H54 (cell line): Measurements from ENCODE around the gene TSPAN31.
"Not testable (repeated sequence)": the region's sequence is repeated elsewhere in the genome, so short reads cannot be mapped to it uniquely, and the experiment has no call there.

Experiments
- DNase-seq: peaks from one replicate; pipeline ENCODE4 v3.0.0; 2011; ENCODE audit warnings: low spot score, mixed read lengths; ENCODE audit not compliant: insufficient read length
- FAIRE-seq: peaks from 3 replicates; lab custom pipeline; 2011; peaks lifted over from hg19 to GRCh38; lab: Jason Lieb, UNC
- POLR2A ChIP-seq: IDR thresholded peaks from 2 replicates; pipeline ENCODE4 v1.6.1; 2011; ENCODE audit warnings: low read depth, mild to moderate bottlenecking, low read length

Gene TSPAN31

DNA sequence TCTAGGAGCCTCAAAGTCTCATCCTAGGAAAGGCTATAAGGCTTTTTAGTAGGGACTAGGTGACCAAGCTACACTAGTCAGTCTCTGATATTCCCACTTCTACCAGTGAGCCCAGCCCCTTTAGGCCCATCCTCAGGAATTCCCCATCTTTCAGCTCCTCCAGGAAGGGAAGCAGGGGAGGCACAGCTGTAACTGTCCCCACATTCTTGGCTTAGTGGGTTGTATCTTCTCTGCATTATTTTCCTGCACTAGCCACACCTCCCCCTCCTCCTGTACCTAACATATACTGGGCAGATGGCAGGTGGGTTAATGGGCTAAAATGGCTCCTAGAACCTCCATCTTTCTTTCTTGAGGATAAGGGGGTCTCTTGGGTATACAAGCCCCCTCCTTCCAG is 22.5 kb downstream of the TSPAN31 start:
- TF ChIP-seq POLR2A: no peak
- DNase-seq: no peak
- no peak for FAIRE-seq

GRCh38 chr12:57767876-57768275 is 23.0 kb downstream of the TSPAN31 start:
- no peak for TF ChIP-seq POLR2A
- DNase-seq: no peak
- no peak for FAIRE-seq

GRCh38 chr12:57769594-57769993 is 24.8 kb downstream of the TSPAN31 start:
- FAIRE-seq: no peak

GRCh38 chr12:57770734-57771133 is 25.9 kb downstream of the TSPAN31 start:
- FAIRE-seq (no peak), DNase-seq (no peak)
- TF ChIP-seq POLR2A: no peak

More at GRCh38 chr12:57769594-57769993, 24.8 kb downstream of the TSPAN31 start:
- no peak for DNase-seq
- no peak for TF ChIP-seq POLR2A

- DNase-seq (peak; percentile 93), FAIRE-seq (no peak)
- TF ChIP-seq POLR2A: no peak
Observed at GRCh38 chr12:57771236-57771872, 26.5 kb downstream of the TSPAN31 start.

DNA sequence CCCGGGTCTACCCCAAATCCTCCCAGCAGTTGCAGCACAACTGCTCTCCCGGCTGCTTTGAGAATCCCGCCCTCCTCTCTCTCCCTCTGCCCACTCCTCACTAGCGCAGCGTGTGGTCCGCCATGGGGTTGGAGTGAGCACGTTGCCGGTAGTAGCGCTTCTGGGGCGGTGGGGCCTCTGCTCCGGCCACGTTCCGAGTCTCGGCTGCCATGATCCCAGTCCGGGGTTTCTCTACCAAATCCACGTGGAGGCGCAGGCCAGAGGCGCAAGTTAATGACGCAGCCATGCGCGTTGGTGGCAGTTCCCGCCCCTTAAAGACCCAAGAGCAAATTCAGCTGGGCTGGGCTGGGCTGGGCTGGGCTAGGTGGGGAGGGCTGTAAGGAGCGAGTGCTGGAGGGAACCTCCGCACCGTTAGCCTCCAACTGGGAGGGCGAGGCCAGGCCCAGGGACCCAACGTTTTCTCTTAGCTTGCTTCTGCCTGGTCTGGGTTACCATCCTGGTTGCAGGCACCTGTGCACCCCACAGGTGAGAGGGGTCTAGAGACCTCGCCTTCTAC is 27.1 kb downstream of the TSPAN31 start, which contains the start of gene METTL1:
METTL1 (minus strand) TSS at position 233 of the 556 bp plus-strand sequence; CDS start at position 211, 22 bp downstream.
- FAIRE-seq (no peak), DNase-seq (peak; percentile 91)
- peak; percentile 44; the same call in 1 of the 2 replicates for TF ChIP-seq POLR2A

DNA sequence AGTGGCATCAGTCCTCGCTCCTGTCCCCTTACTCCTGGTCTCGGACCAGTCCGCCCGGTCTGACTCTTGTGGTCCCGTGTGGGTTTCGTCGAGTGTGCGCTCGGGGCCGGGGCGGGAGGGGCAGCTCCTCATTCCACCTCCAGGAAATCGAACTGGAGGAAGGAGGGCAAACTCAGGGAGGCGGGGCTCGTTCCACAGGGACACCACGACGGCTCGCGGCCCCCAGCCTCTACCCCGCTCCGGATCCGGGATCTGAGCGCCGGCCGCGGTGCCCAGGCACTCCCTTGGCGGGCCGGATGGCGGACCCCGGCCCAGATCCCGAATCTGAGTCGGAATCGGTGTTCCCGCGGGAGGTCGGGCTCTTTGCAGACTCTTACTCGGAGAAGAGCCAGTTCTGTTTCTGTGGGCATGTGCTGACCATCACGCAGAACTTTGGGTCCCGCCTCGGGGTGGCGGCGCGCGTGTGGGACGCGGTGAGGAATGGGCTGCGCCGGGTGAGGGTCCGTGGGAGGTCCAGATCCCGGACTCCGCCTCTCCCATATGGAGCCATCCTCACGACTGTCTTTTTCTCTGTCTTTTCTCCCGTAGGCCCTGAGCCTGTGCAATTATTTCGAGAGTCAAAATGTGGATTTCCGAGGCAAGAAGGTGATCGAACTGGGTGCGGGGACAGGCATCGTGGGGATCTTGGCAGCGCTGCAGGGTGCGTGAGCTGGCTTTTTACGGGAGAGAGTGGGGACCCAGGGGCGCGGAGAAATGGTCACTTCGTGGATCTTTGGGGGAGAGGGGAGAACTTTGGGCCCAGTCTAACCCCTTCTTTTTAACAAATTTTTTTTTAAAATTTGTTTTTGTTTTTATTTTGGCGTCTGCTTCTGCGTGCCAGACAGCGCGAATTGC is 27.8 kb downstream of the TSPAN31 start, which contains the start of gene EEF1AKMT3:
EEF1AKMT3 (plus strand) TSS at position 186 of the 894 bp plus-strand sequence; CDS start at position 297, 111 bp downstream.
- TF ChIP-seq POLR2A: peak; percentile 27; the same call in 1 of the 2 replicates
- no peak for FAIRE-seq
- peak; percentile 78 for DNase-seq

DNA sequence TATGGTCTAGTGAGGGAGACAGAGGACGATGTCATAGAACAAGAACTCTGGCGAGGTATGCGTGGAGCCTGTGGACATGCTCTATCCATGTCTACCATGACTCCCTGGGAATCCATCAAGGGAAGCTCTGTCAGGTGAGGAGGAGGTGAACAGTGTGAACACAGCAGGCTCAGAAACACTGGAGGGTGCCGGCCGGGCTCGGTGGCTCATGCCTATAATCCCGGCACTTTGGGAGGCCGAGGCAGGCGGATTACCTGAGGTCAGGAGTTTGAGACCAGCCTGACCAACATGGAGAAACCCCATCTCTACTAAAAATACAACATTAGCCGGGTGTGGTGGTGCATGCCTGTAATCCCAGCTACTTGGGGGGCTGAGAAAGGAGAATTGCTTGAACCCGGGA is 29.8 kb downstream of the TSPAN31 start:
- not testable (repeated sequence) for DNase-seq, FAIRE-seq

GRCh38 chr12:57775044-57775443 is 30.2 kb downstream of the TSPAN31 start:
- DNase-seq (no peak), FAIRE-seq (no peak)
- no peak for TF ChIP-seq POLR2A

GRCh38 chr12:57775563-57776246 is 30.9 kb downstream of the TSPAN31 start:
- TF ChIP-seq POLR2A: no peak
- FAIRE-seq: no peak
- no peak for DNase-seq

GRCh38 chr12:57776247-57776587 is 31.4 kb downstream of the TSPAN31 start:
- DNase-seq: no peak
- TF ChIP-seq POLR2A: no peak
- FAIRE-seq: no peak

GRCh38 chr12:57777367-57777766 is 32.5 kb downstream of the TSPAN31 start:
- FAIRE-seq (no peak), DNase-seq (no peak)
- TF ChIP-seq POLR2A: no peak

- TF ChIP-seq POLR2A: no peak
- no peak for DNase-seq
- FAIRE-seq: no peak
Observed at GRCh38 chr12:57777911-57778310, 33.1 kb downstream of the TSPAN31 start.
